ENCODE measurements around the gene B3GNT3.

Gene B3GNT3

DNA sequence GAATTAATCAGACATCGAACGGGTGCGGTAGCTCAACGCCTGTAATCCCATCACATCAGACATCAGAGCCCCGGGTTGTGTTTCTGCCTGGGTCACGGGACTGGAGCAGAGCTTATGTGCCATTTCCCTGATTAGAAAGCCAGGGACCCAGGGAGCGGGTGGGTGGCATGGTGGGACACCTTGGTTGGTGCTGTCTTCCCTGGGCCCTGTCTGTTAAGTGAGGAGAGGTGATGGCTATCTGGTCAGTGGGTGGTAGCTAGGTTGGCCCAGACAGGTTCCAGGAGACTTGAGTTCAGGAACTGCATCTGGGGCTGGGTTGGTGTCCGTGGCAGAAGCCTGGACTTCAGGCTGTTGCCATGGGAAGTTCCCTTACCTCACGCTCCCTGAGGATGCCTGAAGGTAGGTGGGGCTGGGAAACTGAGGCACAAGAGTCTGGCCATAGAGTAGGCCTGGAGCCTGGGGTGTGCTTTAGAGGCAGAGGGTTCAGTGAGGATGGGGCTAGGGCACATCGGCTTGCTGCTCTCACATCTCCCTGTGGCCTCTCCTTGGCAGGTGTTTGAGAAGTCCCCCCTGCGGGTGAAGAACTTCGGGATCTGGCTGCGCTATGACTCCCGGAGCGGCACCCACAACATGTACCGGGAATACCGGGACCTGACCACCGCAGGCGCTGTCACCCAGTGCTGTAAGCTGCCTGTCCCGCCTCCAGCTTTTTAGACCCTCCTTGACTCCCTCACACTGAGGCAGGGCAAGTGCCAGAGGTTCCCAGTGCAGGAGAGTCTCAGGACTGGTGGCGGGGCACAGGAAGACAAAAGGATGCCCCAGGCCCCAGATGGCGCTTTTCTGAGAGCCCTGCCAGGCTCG is 66.8 kb downstream of the B3GNT3 start:
- no peak for DNase-seq

DNA sequence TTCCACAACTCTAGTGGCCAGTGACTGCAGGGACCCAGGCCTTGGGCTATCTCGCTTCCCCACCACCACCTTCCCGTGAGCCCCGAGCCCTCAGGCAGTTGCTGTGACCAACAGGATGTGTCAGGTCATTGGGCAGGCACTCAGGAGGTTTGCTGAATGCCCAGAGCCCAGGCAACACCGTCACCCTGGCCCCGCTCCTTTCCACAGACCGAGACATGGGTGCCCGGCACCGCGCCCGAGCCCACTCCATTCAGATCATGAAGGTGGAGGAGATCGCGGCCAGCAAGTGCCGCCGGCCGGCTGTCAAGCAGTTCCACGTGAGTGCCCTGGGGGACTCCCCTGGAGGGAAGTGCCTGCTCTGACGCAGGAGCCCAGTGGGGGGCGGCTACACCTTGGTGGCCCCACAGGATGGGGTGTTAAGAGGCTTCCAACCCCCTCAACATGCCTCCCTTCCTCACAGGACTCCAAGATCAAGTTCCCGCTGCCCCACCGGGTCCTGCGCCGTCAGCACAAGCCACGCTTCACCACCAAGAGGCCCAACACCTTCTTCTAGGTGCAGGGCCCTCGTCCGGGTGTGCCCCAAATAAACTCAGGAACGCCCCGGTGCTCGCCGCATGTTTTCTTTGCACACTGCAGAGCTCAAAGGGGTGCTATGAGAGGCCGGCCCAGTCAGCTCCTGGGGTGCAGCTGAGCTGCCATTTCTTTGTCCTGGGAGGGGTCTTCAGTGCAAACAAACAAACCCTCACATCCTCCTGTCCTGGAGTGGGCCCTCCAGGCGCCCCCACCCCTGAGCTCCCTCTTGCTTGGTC is 68.0 kb downstream of the B3GNT3 start:
- DNase-seq, result no peak
